Tibial artery (tissue), 4 donors: Measurements from ENCODE around the gene C1QTNF6.

Experiments
- DNase-seq, 2 donors: peaks; one replicate each; pipeline ENCODE4 v3.0.0-alpha.2; 2019
- H3K27ac ChIP-seq, 2 donors: fragments of 200-600 bp; sonication (generic) in 1 of 2; 1 replicate in 1 of 2; 2 replicates in 1 of 2; pipeline ENCODE4 v1.5.1; 2018 to 2019; ENCODE audit warnings: mild to moderate bottlenecking in 1 of 2
- H3K27me3 ChIP-seq, 2 donors: fragments of 200-600 bp; sonication (generic) in 1 of 2; one replicate each; pipeline versions ENCODE4 v1.5.1 to v1.6.0; 2016 to 2019
- H3K36me3 ChIP-seq, 3 donors: fragments of 200-600 bp; sonication (generic) in 2 of 3; one replicate each; pipeline ENCODE4 v1.5.1; 2016 to 2019; ENCODE audit warnings: mild to moderate bottlenecking in 2 of 3
- H3K4me1 ChIP-seq, 4 donors: fragments of 200-600 bp; sonication (generic) in 2 of 4; 1 replicate in 3 of 4; 2 replicates in 1 of 4; pipeline ENCODE4 v1.5.1; 2016 to 2019
- H3K4me3 ChIP-seq, 2 donors: fragments of 200-600 bp; sonication (generic) in 1 of 2; 1 replicate in 1 of 2; 2 replicates in 1 of 2; pipeline ENCODE4 v1.5.1; 2018 to 2019; ENCODE audit warnings: mild to moderate bottlenecking in 2 of 2
- H3K9me3 ChIP-seq, 3 donors: fragments of 200-600 bp; sonication (generic) in 1 of 3; one replicate each; pipeline ENCODE4 v1.5.1; 2016 to 2019
- CTCF ChIP-seq, 2 experiments: fragments of 200-600 bp in 1 of 2; fragments of 450-650 bp in 1 of 2; IDR thresholded peaks; one replicate each; pipeline ENCODE4 v1.5.1; 2017 to 2019; ENCODE audit warnings: antibody characterized with exemption in 2 of 2, mild to moderate bottlenecking in 1 of 2, moderate library complexity in 1 of 2
- intact Hi-C: fragments of 100-400 bp; cut with DNase I; formaldehyde crosslinking; loops from one replicate; pipeline ENCODE4 v1.15.0; 2023; ENCODE audit warnings: low total_unique reads

The C1QTNF6 gene

GRCh38 chr22:37167981-37168647, 19.9 kb downstream of the C1QTNF6 start:
- DNase-seq = peak in 1 of 2 donors; percentile 7
- Histone ChIP-seq H3K4me1 (peaks cover 0 to 7% (median 4%) of the 10 kb centered on the region in 4 donors), H3K27me3 (peaks cover 0 to 41% of the 10 kb centered on the region in 2 donors), H3K27ac (no peak overlapping the region), H3K4me3 (no peak overlapping the region), H3K36me3 (no peaks in the 10 kb centered on the region), H3K9me3 (no peaks in the 10 kb centered on the region)
- no peak for TF ChIP-seq CTCF (IDR thresholded peaks at IDR 0.05)
- intact Hi-C loops = loop anchor here (2.0 kb wide), 1 partner anchor 35 kb away; no protein-coding TSS in a partner anchor

GRCh38 chr22:37167176-37167980, 20.7 kb downstream of the C1QTNF6 start:
- no peak for TF ChIP-seq CTCF (IDR thresholded peaks at IDR 0.05)
- Histone ChIP-seq H3K9me3 (no peaks in the 10 kb centered on the region), H3K4me1 (peaks cover 0 to 7% (median 4%) of the 10 kb centered on the region in 4 donors), H3K27ac (no peak overlapping the region), H3K4me3 (no peak overlapping the region), H3K36me3 (no peaks in the 10 kb centered on the region), H3K27me3 (peaks cover 0 to 41% of the 10 kb centered on the region in 2 donors)
- DNase-seq = no peak
- intact Hi-C loops = loop anchor here (2.0 kb wide), 1 partner anchor 35 kb away; no protein-coding TSS in a partner anchor

GRCh38 chr22:37166675-37167066, 21.4 kb downstream of the C1QTNF6 start:
- Histone ChIP-seq H3K4me1 (peaks cover 0 to 7% (median 4%) of the 10 kb centered on the region in 4 donors), H3K9me3 (no peaks in the 10 kb centered on the region), H3K36me3 (no peaks in the 10 kb centered on the region), H3K4me3 (no peak overlapping the region), H3K27ac (no peak overlapping the region), H3K27me3 (peaks cover 0 to 40% of the 10 kb centered on the region in 2 donors)
- DNase-seq = peak; percentile 77 to 90
- peak; percentile 88 to 89 for TF ChIP-seq CTCF (IDR thresholded peaks at IDR 0.05)
- intact Hi-C loops = loop anchor here (2.0 kb wide), 1 partner anchor 36 kb away; no protein-coding TSS in a partner anchor

- TF ChIP-seq CTCF (IDR thresholded peaks at IDR 0.05) = no peak
- Histone ChIP-seq H3K4me1 (peaks cover 0 to 7% (median 4%) of the 10 kb centered on the region in 4 donors), H3K4me3 (no peak overlapping the region), H3K27me3 (peaks cover 0 to 43% of the 10 kb centered on the region in 2 donors), H3K36me3 (no peaks in the 10 kb centered on the region), H3K9me3 (no peaks in the 10 kb centered on the region), H3K27ac (no peak overlapping the region)
- no peak for DNase-seq
- intact Hi-C loops = loop anchor here (2.0 kb wide), 1 partner anchor 37 kb away; no protein-coding TSS in a partner anchor
Measured at GRCh38 chr22:37165940-37166674, 21.9 kb downstream of the C1QTNF6 start.

- peaks cover 0 to 7% (median 4%) of the 10 kb centered on the region in 4 donors for H3K4me1 ChIP-seq
- no peak overlapping the region for H3K4me3 ChIP-seq
- no peaks in the 10 kb centered on the region for H3K36me3 ChIP-seq
- intact Hi-C loops = no loop called here
- H3K27ac ChIP-seq = no peak overlapping the region
- peaks cover 0 to 39% of the 10 kb centered on the region in 2 donors for H3K27me3 ChIP-seq
- H3K9me3 ChIP-seq = no peaks in the 10 kb centered on the region
- no peak for TF ChIP-seq CTCF (IDR thresholded peaks at IDR 0.05)
- no peak for DNase-seq
Measured at GRCh38 chr22:37165066-37165465, 23.0 kb downstream of the C1QTNF6 start.
